WTC11 (cell line): ENCODE measurements around the gene NOP14.

ENCODE experiments used
- ATF2 ChIP-seq: sonication (generic); formaldehyde crosslinking; IDR thresholded peaks from 2 replicates; pipeline ENCODE4 v1.8.1; 2022; ENCODE audit warnings: low read depth, missing genetic modification reagents, borderline replicate concordance
- CDX4 ChIP-seq: fragments of 250-450 bp; sonication (Bioruptor Pico); IDR thresholded peaks from 2 replicates; pipeline ENCODE4 v1.9.0; 2021; ENCODE audit warnings: moderate library complexity, mild to moderate bottlenecking, inconsistent platforms, borderline replicate concordance
- CTCF ChIP-seq: fragments of 200-600 bp; IDR thresholded peaks from 2 replicates; pipeline ENCODE4 v1.8.0; 2022; ENCODE audit warnings: antibody characterized with exemption
- GABPB1 ChIP-seq: sonication (generic); formaldehyde crosslinking; IDR thresholded peaks from 2 replicates; pipeline ENCODE4 v1.8.1; 2023; ENCODE audit warnings: mild to moderate bottlenecking, missing genetic modification reagents
- GTF2I ChIP-seq: fragments of 250-450 bp; sonication (Bioruptor Pico); conservative IDR thresholded peaks from 2 replicates; pipeline ENCODE4 v1.4.0; 2021; ENCODE audit warnings: mild to moderate bottlenecking
- HMGXB4 ChIP-seq: sonication (generic); formaldehyde crosslinking; IDR thresholded peaks from 2 replicates; pipeline ENCODE4 v1.8.1; 2023; ENCODE audit warnings: mild to moderate bottlenecking, moderate library complexity, missing genetic modification reagents
- MAX ChIP-seq: sonication (generic); formaldehyde crosslinking; IDR thresholded peaks from 2 replicates; pipeline ENCODE4 v1.8.0; 2022; ENCODE audit warnings: mild to moderate bottlenecking, missing genetic modification reagents
- RORB ChIP-seq: fragments of 250-450 bp; sonication (Bioruptor Pico); IDR thresholded peaks from 2 replicates; pipeline ENCODE4 v1.9.0; 2021; ENCODE audit warnings: mild to moderate bottlenecking
- SMAD3 ChIP-seq: sonication (generic); formaldehyde crosslinking; IDR thresholded peaks from 2 replicates; pipeline ENCODE4 v1.8.0; 2022; ENCODE audit warnings: missing genetic modification reagents, mild to moderate bottlenecking, borderline replicate concordance
- SMAD4 ChIP-seq: sonication (generic); formaldehyde crosslinking; IDR thresholded peaks from 2 replicates; pipeline ENCODE4 v1.8.0; 2022; ENCODE audit warnings: mild to moderate bottlenecking, missing genetic modification reagents
- ZNF512 ChIP-seq: sonication (generic); formaldehyde crosslinking; IDR thresholded peaks from 2 replicates; pipeline ENCODE4 v1.8.1; 2022; ENCODE audit warnings: missing genetic modification reagents, borderline replicate concordance

GRCh38 chr4:2943364-2944090 lies 19.7 kb downstream of the NOP14 start:
- TF ChIP-seq RORB (CRISPR knock-in tag) (no peak), ZNF512 (CRISPR knock-in tag) (no peak), GABPB1 (CRISPR knock-in tag) (no peak), CDX4 (no peak), SMAD3 (CRISPR knock-in tag) (no peak), SMAD4 (CRISPR knock-in tag) (no peak), GTF2I (CRISPR knock-in tag) (no peak), ATF2 (no peak), HMGXB4 (CRISPR knock-in tag) (no peak), MAX (no peak), CTCF (no peak)
